Prostate gland (tissue), 2 donors: Measurements from ENCODE around the gene DLX4. TPM values are rescaled to one million over a fixed set of nuclear protein-coding genes. Genes with fewer than 3 reads are reported as not detected.

Experiments used
- DNase-seq: peaks from one replicate; pipeline ENCODE4 v3.0.0-alpha.2; 2019; ENCODE audit warnings: low spot score
- H3K27ac ChIP-seq, 2 donors: fragments of 200-600 bp; sonication (generic); 2 replicates each; pipeline ENCODE4 v1.5.1; 2017 to 2019
- H3K27me3 ChIP-seq: fragments of 200-600 bp; sonication (generic); replicated peaks from 2 replicates; pipeline ENCODE4 v1.5.1; 2019; ENCODE audit not compliant: insufficient read depth
- H3K36me3 ChIP-seq, 2 donors: fragments of 200-600 bp; sonication (generic); 1 replicate in 1 of 2; 2 replicates in 1 of 2; pipeline versions ENCODE4 v1.5.1 to v1.8.1; 2017 to 2019
- H3K4me1 ChIP-seq: fragments of 200-600 bp; sonication (generic); replicated peaks from 2 replicates; pipeline ENCODE4 v1.5.1; 2019
- H3K4me3 ChIP-seq, 2 donors: fragments of 200-600 bp; sonication (generic); 2 replicates each; pipeline ENCODE4 v1.5.1; 2017 to 2019
- H3K9me3 ChIP-seq: fragments of 200-600 bp; sonication (generic); 2 replicates; pipeline ENCODE4 v1.5.1; 2017
- POLR2A ChIP-seq: fragments of 450-650 bp; IDR thresholded peaks from one replicate; pipeline ENCODE4 v1.6.1; 2016; ENCODE audit warnings: antibody characterized with exemption, mild to moderate bottlenecking
- POLR2AphosphoS5 ChIP-seq: sonication (generic); formaldehyde crosslinking; IDR thresholded peaks from one replicate; pipeline ENCODE4 v1.6.1; 2017; ENCODE audit warnings: antibody characterized with exemption
- WGBS: methylation state at CpG from one replicate; pipeline ENCODE4 v1.1.5; 2018; 5-methylcytosine and 5-hydroxymethylcytosine counted together
- intact Hi-C: fragments of 100-400 bp; cut with DNase I; formaldehyde crosslinking; loops from one replicate; pipeline ENCODE4 v1.14.2; 2022
- total RNA-seq, 2 donors: library from RNA; depleted of rRNA; stranded (reverse); fragments of >200 nt; gene quantifications; one replicate each; pipeline ENCODE4 v1.1.0, GENCODE V29; 2016
- TF ChIP-seq, protein P1 (sequence below), 4 experiments: fragments of 200-600 bp in 2 of 4; fragments of 450-650 bp in 2 of 4; sonication (generic) in 2 of 4; IDR thresholded peaks; 1 replicate in 3 of 4; 2 replicates in 1 of 4; pipeline ENCODE4 v1.5.1; 2016 to 2019; ENCODE audit warnings: antibody characterized with exemption in 4 of 4, mild to moderate bottlenecking in 2 of 4, moderate library complexity in 2 of 4

The DLX4 gene
- total RNA-seq, 2 donors from 2014 or later: not detected

DNA sequence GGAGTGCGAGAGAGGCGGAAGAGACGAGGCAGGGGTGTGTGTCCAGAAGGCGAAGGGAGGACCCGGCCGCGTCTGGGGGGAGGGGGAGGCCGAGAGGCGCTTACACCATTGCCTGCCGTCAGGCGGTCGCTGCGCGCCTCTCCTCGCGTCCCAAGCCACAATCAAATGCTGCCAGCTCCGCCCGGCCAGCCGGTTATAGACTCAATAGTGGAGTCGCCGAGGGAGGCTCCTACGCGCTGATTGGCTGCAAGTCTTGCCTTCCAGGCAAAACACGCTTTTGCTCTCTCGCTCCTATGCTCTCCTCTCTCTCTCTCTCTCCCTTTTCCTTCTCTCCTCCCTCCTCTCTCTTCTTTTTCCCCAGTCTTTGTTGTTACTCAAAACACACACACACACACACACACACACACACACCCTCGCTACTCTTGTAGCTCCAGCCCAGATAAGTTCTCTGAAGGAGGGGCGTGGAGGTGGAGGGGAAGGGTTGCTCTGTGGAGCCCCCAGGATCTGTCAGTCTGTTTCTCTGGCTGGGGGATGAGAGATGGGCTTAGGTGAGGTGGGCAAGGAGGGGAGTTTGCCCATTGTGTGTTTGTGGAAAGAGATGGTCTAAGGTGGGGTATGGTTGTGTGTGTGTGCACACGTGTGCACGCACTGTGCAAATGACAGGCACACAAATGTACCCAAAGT is 26.2 kb downstream of the DLX4 start, which contains the start of gene DLX3:
DLX3 (minus strand) TSS at position 170 of the 684 bp plus-strand sequence. CDS start 226 bp downstream, outside the sequence.
- intact Hi-C loops: loop anchor here (5.0 kb wide), 3 partner anchors 113 to 423 kb away; partner anchors contain the start of gene SLC35B1
- H3K36me3 ChIP-seq: no peaks in the 10 kb centered on the region
- no peaks in the 10 kb centered on the region for H3K27me3 ChIP-seq
- 3% methylated on average over 29 of the region's 29 CpGs for WGBS
- peaks cover 16% of the 10 kb centered on the region for H3K4me1 ChIP-seq
- peak within 1 kb of the TSS in 1 of 2 donors; percentile 27 for H3K27ac ChIP-seq
- TF ChIP-seq, protein P1, sequence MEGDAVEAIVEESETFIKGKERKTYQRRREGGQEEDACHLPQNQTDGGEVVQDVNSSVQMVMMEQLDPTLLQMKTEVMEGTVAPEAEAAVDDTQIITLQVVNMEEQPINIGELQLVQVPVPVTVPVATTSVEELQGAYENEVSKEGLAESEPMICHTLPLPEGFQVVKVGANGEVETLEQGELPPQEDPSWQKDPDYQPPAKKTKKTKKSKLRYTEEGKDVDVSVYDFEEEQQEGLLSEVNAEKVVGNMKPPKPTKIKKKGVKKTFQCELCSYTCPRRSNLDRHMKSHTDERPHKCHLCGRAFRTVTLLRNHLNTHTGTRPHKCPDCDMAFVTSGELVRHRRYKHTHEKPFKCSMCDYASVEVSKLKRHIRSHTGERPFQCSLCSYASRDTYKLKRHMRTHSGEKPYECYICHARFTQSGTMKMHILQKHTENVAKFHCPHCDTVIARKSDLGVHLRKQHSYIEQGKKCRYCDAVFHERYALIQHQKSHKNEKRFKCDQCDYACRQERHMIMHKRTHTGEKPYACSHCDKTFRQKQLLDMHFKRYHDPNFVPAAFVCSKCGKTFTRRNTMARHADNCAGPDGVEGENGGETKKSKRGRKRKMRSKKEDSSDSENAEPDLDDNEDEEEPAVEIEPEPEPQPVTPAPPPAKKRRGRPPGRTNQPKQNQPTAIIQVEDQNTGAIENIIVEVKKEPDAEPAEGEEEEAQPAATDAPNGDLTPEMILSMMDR (IDR thresholded peaks at IDR 0.05): peak in 1 of 4 experiments; percentile 29
- TF ChIP-seq POLR2AphosphoS5: peak; percentile 93
- TF ChIP-seq POLR2A: peak; percentile 87
- no peaks in the 10 kb centered on the region for H3K9me3 ChIP-seq
- H3K4me3 ChIP-seq: peak within 1 kb of the TSS; percentile 29 to 43
- peak; percentile 88 for DNase-seq

DNA sequence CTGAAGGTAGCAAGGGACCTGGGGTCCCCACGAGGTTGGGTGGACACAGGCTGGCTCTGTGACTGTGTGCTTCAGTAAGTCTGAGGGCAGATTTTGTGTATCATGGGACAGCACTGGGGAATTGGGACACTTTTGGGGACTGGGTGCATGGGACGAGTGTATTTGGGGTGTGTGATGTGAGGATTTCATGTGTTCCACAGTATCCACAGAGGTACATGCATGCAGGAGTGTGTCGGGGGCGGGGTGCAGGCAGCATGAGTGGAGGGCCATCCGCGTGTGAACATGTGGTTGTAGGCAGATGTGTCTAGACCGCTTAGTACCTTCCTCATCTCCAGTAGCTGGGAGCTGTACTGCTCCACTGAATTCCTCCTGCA is 27.1 kb downstream of the DLX4 start:
- no peak for TF ChIP-seq POLR2A
- no peak for TF ChIP-seq POLR2AphosphoS5
- TF ChIP-seq, protein P1 (IDR thresholded peaks at IDR 0.05): no peak
- H3K36me3 ChIP-seq: no peaks in the 10 kb centered on the region

DNA sequence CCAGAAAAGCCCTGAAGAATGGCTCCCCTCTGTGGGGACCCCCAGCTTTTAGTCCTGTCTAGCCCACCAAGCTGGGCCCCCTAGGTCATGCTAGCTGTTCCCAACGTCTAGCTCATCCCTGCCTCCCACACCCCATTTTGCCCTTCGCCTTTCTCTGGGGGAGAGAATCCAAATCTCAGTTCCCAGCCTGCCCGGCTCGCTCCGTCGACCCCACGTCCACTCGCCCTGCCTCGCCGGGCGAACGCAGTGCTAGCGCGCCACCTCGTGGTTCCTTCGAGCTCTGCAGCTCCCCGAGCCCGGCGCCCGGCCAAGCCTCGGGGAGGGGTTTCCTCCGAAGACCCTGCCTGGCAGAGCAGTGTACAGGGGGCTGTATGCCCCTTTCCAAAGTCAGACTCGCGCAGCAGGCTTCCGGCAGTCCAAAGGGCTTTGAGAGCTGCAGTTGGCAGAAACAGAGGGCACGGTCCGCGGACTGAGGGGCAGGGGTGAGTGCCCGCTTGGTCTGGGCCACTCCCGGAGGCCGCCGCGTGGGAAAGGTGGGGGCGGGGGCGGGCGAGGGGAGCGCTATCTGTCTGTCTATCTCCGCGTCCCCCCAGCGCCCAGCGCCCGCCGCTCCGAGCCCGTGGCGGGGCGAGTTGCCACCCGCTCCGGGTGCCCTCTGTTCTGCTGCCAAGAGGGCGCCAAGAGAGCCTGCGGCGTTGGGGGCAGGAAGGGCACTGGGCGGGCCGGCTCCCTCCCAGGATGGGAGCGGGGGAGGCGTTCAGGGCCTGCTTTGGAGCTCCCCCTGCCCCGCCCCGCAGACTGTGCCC is 27.7 kb downstream of the DLX4 start:
- Histone ChIP-seq H3K4me3 (peak overlapping the region; percentile 19 to 31), H3K27ac (no peak overlapping the region), H3K36me3 (no peaks in the 10 kb centered on the region), H3K4me1 (peaks cover 16% of the 10 kb centered on the region), H3K9me3 (no peaks in the 10 kb centered on the region), H3K27me3 (no peaks in the 10 kb centered on the region)
- 3% methylated on average over 35 of the region's 58 CpGs for WGBS
- TF ChIP-seq POLR2A: no peak
- TF ChIP-seq, protein P1 (IDR thresholded peaks at IDR 0.05): peak; percentile 97
- DNase-seq: peak; percentile 33
- intact Hi-C loops: loop anchor here (5.0 kb wide), 3 partner anchors 114 to 424 kb away; partner anchors contain the start of gene SLC35B1

More for the DNA sequence above, 27.1 kb downstream of the DLX4 start:
- WGBS: 63% methylated on average over 7 of the region's 7 CpGs
- no peaks in the 10 kb centered on the region for H3K27me3 ChIP-seq
- intact Hi-C loops: loop anchor here (5.0 kb wide), 3 partner anchors 114 to 424 kb away; partner anchors contain the start of gene SLC35B1
- no peaks in the 10 kb centered on the region for H3K9me3 ChIP-seq
- no peak overlapping the region for H3K27ac ChIP-seq
- H3K4me3 ChIP-seq: no peak overlapping the region
- DNase-seq: no peak
- peaks cover 16% of the 10 kb centered on the region for H3K4me1 ChIP-seq

DNA sequence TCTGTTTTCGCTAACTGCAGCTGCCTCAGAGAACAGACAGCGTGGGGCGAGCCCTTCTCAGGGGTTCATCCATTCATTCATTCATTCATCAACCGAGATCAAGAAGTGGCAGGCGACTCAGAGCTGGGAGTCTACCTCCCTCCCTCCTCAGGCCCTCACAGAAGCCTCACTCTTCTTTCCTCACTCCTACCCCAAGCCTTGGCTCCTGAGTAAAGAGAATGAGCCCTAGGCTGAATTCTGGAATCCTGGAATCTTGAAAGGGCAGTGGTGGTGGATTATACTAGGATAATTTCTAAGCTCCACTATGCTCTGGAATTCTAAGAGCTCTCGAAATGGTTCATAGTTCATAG is 28.3 kb downstream of the DLX4 start:
- 28% methylated on average over 6 of the region's 6 CpGs for WGBS
- H3K36me3 ChIP-seq: no peaks in the 10 kb centered on the region
- no peak for DNase-seq
- H3K4me3 ChIP-seq: peak overlapping the region in 1 of 2 donors; percentile 31
- H3K27ac ChIP-seq: no peak overlapping the region
- intact Hi-C loops: loop anchor here (5.0 kb wide), 3 partner anchors 115 to 425 kb away; partner anchors contain the start of gene SLC35B1
- H3K4me1 ChIP-seq: peaks cover 16% of the 10 kb centered on the region
- TF ChIP-seq POLR2A (no peak), POLR2AphosphoS5 (no peak)
- TF ChIP-seq, protein P1 (IDR thresholded peaks at IDR 0.05): no peak
- no peaks in the 10 kb centered on the region for H3K9me3 ChIP-seq
- H3K27me3 ChIP-seq: no peaks in the 10 kb centered on the region
